SK-N-SH treated with all-trans-retinoic acid at 6 μM for 48 hours (cell line): ENCODE data around the gene PPM1D.

Experiments used
- ATAC-seq: fragments of 200-7000 bp; cut with Tn5 transposase; 3 replicates; pipeline ENCODE4 v1.9.1; 2020; ENCODE audit warnings: mild to moderate bottlenecking, moderate library complexity
- BACH2 ChIP-seq: fragments of 250-450 bp; sonication (Bioruptor Pico); IDR thresholded peaks from 2 replicates; pipeline ENCODE4 v1.9.0; 2021; ENCODE audit warnings: mild to moderate bottlenecking, borderline replicate concordance
- ESRRG ChIP-seq: fragments of 250-450 bp; sonication (Bioruptor Pico); IDR thresholded peaks from 2 replicates; pipeline ENCODE4 v1.6.1; 2021; ENCODE audit warnings: mild to moderate bottlenecking
- GLIS3 ChIP-seq: fragments of 250-450 bp; sonication (Bioruptor Pico); IDR thresholded peaks from 2 replicates; pipeline ENCODE4 v1.5.0; 2020; ENCODE audit warnings: mild to moderate bottlenecking, moderate library complexity
- ISL1 ChIP-seq: fragments of 250-450 bp; sonication (Bioruptor Pico); IDR thresholded peaks from 2 replicates; pipeline ENCODE4 v2.1.2; 2022; ENCODE audit warnings: mild to moderate bottlenecking, moderate library complexity
- PPARA ChIP-seq: fragments of 250-450 bp; sonication (Bioruptor Pico); IDR thresholded peaks from 2 replicates; pipeline ENCODE4 v1.5.0; 2020; ENCODE audit warnings: mild to moderate bottlenecking, borderline replicate concordance
- SNAI2 ChIP-seq: fragments of 250-450 bp; sonication (Bioruptor Pico); IDR thresholded peaks from 2 replicates; pipeline ENCODE4 v1.5.0; 2020; ENCODE audit warnings: mild to moderate bottlenecking, moderate library complexity
- TCF4 ChIP-seq: fragments of 250-450 bp; sonication (Bioruptor Pico); IDR thresholded peaks from 2 replicates; pipeline ENCODE4 v1.8.0; 2021; ENCODE audit warnings: mild to moderate bottlenecking, moderate library complexity, borderline replicate concordance
- TOX ChIP-seq: fragments of 250-450 bp; sonication (Bioruptor Pico); IDR thresholded peaks from 2 replicates; pipeline ENCODE4 v1.8.0; 2021; ENCODE audit warnings: mild to moderate bottlenecking, moderate library complexity, borderline replicate concordance
- ZC3H10 ChIP-seq: fragments of 250-450 bp; sonication (Bioruptor Pico); IDR thresholded peaks from 2 replicates; pipeline ENCODE4 v1.5.1; 2021; ENCODE audit warnings: mild to moderate bottlenecking, moderate library complexity
- ZFP30 ChIP-seq: fragments of 450-650 bp; formaldehyde crosslinking; IDR thresholded peaks from 2 replicates; pipeline ENCODE4 v1.5.0; 2022; ENCODE audit warnings: mild to moderate bottlenecking, moderate library complexity
- ZNF565 ChIP-seq: fragments of 450-650 bp; formaldehyde crosslinking; conservative IDR thresholded peaks from 2 replicates; pipeline ENCODE4 v1.5.0; 2020; ENCODE audit warnings: low read depth, mild to moderate bottlenecking, moderate library complexity
- ZNF70 ChIP-seq: fragments of 450-650 bp; formaldehyde crosslinking; IDR thresholded peaks from 2 replicates; pipeline ENCODE4 v1.5.0; 2020; ENCODE audit warnings: mild to moderate bottlenecking, moderate library complexity
- ZNF8 ChIP-seq: fragments of 450-650 bp; formaldehyde crosslinking; IDR thresholded peaks from 2 replicates; pipeline ENCODE4 v1.5.0; 2020; ENCODE audit warnings: mild to moderate bottlenecking, moderate library complexity
- TF ChIP-seq, protein P1 (sequence below): fragments of 250-450 bp; sonication (Bioruptor Pico); IDR thresholded peaks from 2 replicates; pipeline ENCODE4 v1.5.1; 2021; ENCODE audit warnings: mild to moderate bottlenecking, moderate library complexity
- TF ChIP-seq, protein P2 (sequence below): fragments of 250-450 bp; sonication (Bioruptor Pico); IDR thresholded peaks from 2 replicates; pipeline ENCODE4 v1.8.0; 2020; ENCODE audit warnings: mild to moderate bottlenecking, moderate library complexity, borderline replicate concordance
- TF ChIP-seq, protein P3 (sequence below): fragments of 250-450 bp; sonication (Bioruptor Pico); IDR thresholded peaks from 2 replicates; pipeline ENCODE4 v1.5.0; 2020; ENCODE audit warnings: mild to moderate bottlenecking, moderate library complexity
- TF ChIP-seq, protein P4 (sequence below): fragments of 250-450 bp; sonication (Bioruptor Pico); IDR thresholded peaks from 2 replicates; pipeline ENCODE4 v1.5.1; 2020; ENCODE audit warnings: low read depth, mild to moderate bottlenecking, moderate library complexity
- TF ChIP-seq, protein P5 (sequence below): fragments of 250-450 bp; sonication (Bioruptor Pico); IDR thresholded peaks from 2 replicates; pipeline ENCODE4 v1.8.0; 2021; ENCODE audit warnings: low read depth, mild to moderate bottlenecking, moderate library complexity, borderline replicate concordance

PPM1D gene

DNA sequence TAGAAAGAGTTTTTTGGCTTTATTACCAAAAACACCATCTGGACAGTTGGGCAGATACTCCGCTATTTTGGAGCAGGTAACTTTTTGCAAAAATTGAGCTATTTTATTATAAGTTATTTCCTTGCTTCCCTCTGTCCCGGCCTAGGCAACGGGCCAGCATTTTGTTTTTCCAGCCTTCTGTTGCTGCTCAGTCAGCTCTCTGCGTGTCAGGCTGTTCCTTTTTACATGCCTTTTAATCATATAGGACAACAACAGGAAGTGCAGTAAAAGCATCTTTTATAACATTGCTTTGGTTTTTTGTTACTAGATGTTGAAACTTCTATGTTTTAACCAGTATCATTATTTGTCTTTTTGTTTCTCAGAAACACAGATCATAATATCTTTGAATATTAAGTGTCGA is 30.4 kb downstream of the PPM1D start:
- TF ChIP-seq, protein P1, sequence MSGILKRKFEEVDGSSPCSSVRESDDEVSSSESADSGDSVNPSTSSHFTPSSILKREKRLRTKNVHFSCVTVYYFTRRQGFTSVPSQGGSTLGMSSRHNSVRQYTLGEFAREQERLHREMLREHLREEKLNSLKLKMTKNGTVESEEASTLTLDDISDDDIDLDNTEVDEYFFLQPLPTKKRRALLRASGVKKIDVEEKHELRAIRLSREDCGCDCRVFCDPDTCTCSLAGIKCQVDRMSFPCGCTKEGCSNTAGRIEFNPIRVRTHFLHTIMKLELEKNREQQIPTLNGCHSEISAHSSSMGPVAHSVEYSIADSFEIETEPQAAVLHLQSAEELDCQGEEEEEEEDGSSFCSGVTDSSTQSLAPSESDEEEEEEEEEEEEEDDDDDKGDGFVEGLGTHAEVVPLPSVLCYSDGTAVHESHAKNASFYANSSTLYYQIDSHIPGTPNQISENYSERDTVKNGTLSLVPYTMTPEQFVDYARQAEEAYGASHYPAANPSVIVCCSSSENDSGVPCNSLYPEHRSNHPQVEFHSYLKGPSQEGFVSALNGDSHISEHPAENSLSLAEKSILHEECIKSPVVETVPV, result no peak
- no peak for TF ChIP-seq ESRRG (CRISPR knock-in tag)
- TF ChIP-seq SNAI2 (CRISPR knock-in tag), result no peak
- no peak for TF ChIP-seq ZC3H10 (CRISPR knock-in tag)
- TF ChIP-seq ISL1, result no peak
- TF ChIP-seq, protein P2, sequence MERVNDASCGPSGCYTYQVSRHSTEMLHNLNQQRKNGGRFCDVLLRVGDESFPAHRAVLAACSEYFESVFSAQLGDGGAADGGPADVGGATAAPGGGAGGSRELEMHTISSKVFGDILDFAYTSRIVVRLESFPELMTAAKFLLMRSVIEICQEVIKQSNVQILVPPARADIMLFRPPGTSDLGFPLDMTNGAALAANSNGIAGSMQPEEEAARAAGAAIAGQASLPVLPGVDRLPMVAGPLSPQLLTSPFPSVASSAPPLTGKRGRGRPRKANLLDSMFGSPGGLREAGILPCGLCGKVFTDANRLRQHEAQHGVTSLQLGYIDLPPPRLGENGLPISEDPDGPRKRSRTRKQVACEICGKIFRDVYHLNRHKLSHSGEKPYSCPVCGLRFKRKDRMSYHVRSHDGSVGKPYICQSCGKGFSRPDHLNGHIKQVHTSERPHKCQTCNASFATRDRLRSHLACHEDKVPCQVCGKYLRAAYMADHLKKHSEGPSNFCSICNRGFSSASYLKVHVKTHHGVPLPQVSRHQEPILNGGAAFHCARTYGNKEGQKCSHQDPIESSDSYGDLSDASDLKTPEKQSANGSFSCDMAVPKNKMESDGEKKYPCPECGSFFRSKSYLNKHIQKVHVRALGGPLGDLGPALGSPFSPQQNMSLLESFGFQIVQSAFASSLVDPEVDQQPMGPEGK, result no peak
- no peak for TF ChIP-seq TOX (CRISPR knock-in tag)
- TF ChIP-seq TCF4, result no peak
- TF ChIP-seq, protein P3, sequence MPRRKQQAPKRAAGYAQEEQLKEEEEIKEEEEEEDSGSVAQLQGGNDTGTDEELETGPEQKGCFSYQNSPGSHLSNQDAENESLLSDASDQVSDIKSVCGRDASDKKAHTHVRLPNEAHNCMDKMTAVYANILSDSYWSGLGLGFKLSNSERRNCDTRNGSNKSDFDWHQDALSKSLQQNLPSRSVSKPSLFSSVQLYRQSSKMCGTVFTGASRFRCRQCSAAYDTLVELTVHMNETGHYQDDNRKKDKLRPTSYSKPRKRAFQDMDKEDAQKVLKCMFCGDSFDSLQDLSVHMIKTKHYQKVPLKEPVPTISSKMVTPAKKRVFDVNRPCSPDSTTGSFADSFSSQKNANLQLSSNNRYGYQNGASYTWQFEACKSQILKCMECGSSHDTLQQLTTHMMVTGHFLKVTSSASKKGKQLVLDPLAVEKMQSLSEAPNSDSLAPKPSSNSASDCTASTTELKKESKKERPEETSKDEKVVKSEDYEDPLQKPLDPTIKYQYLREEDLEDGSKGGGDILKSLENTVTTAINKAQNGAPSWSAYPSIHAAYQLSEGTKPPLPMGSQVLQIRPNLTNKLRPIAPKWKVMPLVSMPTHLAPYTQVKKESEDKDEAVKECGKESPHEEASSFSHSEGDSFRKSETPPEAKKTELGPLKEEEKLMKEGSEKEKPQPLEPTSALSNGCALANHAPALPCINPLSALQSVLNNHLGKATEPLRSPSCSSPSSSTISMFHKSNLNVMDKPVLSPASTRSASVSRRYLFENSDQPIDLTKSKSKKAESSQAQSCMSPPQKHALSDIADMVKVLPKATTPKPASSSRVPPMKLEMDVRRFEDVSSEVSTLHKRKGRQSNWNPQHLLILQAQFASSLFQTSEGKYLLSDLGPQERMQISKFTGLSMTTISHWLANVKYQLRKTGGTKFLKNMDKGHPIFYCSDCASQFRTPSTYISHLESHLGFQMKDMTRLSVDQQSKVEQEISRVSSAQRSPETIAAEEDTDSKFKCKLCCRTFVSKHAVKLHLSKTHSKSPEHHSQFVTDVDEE (CRISPR knock-in tag), result no peak
- no peak for TF ChIP-seq BACH2 (CRISPR knock-in tag)
- ATAC-seq, result peak; percentile 51; the same call in 2 of the 3 replicates

DNA sequence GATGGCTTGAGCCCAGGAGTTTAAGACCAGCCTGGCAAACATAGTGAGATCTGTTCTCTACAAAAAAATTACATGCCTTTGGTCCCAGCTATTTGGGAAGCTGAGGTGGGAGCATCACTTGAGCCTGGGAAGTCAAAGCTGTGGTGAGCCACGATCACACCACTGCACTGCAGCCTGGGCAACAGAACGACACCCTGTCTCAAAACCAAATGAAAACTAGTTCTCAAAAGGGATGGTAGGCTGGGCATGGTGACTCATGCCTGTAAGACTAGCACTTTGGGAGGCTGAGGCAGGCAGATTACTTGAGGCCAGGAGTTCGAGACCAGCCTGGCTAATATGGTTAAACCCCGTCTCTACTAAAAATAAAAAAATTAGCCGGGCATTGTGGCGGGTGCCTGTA is 31.1 kb downstream of the PPM1D start:
- ATAC-seq, result no peak
- no peak for TF ChIP-seq ZFP30
- no peak for TF ChIP-seq GLIS3
- TF ChIP-seq, protein P2, result no peak
- no peak for TF ChIP-seq ZNF565 (CRISPR knock-in tag)

DNA sequence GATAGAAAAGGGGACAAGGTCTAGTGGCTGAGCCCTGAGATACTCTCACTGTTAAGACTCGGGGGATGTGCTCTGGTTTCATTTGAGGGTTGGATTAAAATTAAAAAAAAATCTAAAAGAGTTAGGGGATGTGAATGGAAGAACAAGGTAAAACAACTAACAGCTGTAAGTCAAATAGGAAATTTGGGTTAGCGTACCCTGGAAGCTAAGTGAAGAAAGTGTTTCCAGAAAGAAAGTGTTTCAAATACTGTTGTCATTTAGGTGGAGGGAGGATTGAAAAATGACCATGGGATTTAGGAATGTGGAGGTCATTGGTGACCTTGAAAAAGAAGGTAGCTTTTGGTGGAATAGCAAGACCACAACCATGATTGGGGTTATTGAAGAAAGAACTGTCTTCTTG is 37.7 kb downstream of the PPM1D start:
- no peak for ATAC-seq
- TF ChIP-seq ISL1, result no peak
- TF ChIP-seq ZNF8 (CRISPR knock-in tag), result no peak
- TF ChIP-seq ZNF70 (CRISPR knock-in tag), result no peak
- TF ChIP-seq ESRRG (CRISPR knock-in tag), result no peak
- no peak for TF ChIP-seq PPARA (CRISPR knock-in tag)
- no peak for TF ChIP-seq GLIS3
- TF ChIP-seq, protein P4, sequence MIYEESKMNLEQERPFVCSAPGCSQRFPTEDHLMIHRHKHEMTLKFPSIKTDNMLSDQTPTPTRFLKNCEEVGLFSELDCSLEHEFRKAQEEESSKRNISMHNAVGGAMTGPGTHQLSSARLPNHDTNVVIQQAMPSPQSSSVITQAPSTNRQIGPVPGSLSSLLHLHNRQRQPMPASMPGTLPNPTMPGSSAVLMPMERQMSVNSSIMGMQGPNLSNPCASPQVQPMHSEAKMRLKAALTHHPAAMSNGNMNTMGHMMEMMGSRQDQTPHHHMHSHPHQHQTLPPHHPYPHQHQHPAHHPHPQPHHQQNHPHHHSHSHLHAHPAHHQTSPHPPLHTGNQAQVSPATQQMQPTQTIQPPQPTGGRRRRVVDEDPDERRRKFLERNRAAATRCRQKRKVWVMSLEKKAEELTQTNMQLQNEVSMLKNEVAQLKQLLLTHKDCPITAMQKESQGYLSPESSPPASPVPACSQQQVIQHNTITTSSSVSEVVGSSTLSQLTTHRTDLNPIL (CRISPR knock-in tag), result no peak
- no peak for TF ChIP-seq TCF4
- TF ChIP-seq ZC3H10 (CRISPR knock-in tag), result no peak
- TF ChIP-seq, protein P2, result no peak
- TF ChIP-seq SNAI2 (CRISPR knock-in tag), result no peak
- TF ChIP-seq, protein P5, sequence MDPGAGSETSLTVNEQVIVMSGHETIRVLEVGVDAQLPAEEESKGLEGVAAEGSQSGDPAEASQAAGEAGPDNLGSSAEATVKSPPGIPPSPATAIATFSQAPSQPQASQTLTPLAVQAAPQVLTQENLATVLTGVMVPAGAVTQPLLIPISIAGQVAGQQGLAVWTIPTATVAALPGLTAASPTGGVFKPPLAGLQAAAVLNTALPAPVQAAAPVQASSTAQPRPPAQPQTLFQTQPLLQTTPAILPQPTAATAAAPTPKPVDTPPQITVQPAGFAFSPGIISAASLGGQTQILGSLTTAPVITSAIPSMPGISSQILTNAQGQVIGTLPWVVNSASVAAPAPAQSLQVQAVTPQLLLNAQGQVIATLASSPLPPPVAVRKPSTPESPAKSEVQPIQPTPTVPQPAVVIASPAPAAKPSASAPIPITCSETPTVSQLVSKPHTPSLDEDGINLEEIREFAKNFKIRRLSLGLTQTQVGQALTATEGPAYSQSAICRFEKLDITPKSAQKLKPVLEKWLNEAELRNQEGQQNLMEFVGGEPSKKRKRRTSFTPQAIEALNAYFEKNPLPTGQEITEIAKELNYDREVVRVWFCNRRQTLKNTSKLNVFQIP (CRISPR knock-in tag), result no peak
